ENCODE data around the gene YRDC.

GRCh38 chr1:37765916-37766664 is 41.9 kb downstream of the YRDC start:
- TF ChIP-seq, protein P1, sequence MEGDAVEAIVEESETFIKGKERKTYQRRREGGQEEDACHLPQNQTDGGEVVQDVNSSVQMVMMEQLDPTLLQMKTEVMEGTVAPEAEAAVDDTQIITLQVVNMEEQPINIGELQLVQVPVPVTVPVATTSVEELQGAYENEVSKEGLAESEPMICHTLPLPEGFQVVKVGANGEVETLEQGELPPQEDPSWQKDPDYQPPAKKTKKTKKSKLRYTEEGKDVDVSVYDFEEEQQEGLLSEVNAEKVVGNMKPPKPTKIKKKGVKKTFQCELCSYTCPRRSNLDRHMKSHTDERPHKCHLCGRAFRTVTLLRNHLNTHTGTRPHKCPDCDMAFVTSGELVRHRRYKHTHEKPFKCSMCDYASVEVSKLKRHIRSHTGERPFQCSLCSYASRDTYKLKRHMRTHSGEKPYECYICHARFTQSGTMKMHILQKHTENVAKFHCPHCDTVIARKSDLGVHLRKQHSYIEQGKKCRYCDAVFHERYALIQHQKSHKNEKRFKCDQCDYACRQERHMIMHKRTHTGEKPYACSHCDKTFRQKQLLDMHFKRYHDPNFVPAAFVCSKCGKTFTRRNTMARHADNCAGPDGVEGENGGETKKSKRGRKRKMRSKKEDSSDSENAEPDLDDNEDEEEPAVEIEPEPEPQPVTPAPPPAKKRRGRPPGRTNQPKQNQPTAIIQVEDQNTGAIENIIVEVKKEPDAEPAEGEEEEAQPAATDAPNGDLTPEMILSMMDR (IDR thresholded peaks at IDR 0.05; ENCODE audit: low read length), result peak; percentile 40
- TF ChIP-seq EZH2phosphoT487 (IDR thresholded peaks at IDR 0.05; ENCODE audit: low read length), result no peak
